Transverse colon (tissue), 4 donors: ENCODE results near the gene TP53I11.

Source experiments
- EP300 ChIP-seq: sonication (generic); formaldehyde crosslinking; IDR thresholded peaks from one replicate; pipeline ENCODE4 v1.6.1; 2017; ENCODE audit warnings: antibody characterized with exemption, low read depth
- POLR2AphosphoS5 ChIP-seq, 3 donors: sonication (generic); formaldehyde crosslinking; IDR thresholded peaks; one replicate each; pipeline ENCODE4 v1.6.1; 2016; ENCODE audit warnings: antibody characterized with exemption in 3 of 3
- TF ChIP-seq, protein P1 (sequence below), 5 experiments: fragments of 200-600 bp in 3 of 5; fragments of 450-650 bp in 2 of 5; sonication (generic) in 3 of 5; IDR thresholded peaks; 1 replicate in 2 of 5; 2 replicates in 3 of 5; pipeline ENCODE4 v1.5.1; 2016 to 2017; ENCODE audit warnings: antibody characterized with exemption in 5 of 5, inconsistent platforms in 3 of 5, mild to moderate bottlenecking in 2 of 5, moderate library complexity in 1 of 5

DNA sequence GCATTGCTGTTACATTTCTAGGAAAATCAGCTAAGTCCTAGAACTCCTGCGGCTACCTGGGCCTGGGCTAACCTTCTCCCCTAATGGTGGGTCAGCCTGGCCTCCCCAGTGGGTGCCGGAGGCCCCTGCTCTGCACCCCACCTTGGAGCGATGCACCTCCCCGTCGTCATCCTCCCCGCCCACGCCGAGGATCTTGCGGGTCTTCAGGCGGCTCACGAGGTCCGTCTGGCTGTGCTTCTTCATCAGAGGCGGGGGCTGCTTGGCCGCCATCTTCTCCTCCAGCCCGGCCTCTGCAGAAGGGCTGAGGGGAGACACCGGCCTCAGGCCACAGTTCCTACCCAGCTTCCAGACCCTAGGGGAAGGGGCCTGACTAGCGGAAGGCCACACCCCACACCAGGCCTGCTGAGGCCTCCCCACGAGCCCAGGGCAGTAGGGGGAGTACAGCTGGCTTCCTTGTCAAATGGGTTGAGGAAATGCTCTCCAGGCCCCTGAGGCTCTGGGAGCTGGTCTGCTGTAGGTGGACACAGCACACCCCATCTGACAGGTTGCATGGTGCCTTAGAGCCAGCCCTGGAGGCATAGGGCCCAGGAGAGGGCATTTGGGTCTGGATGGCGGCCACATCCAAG lies 12.5 kb downstream of the TP53I11 start:
- TF ChIP-seq, protein P1, sequence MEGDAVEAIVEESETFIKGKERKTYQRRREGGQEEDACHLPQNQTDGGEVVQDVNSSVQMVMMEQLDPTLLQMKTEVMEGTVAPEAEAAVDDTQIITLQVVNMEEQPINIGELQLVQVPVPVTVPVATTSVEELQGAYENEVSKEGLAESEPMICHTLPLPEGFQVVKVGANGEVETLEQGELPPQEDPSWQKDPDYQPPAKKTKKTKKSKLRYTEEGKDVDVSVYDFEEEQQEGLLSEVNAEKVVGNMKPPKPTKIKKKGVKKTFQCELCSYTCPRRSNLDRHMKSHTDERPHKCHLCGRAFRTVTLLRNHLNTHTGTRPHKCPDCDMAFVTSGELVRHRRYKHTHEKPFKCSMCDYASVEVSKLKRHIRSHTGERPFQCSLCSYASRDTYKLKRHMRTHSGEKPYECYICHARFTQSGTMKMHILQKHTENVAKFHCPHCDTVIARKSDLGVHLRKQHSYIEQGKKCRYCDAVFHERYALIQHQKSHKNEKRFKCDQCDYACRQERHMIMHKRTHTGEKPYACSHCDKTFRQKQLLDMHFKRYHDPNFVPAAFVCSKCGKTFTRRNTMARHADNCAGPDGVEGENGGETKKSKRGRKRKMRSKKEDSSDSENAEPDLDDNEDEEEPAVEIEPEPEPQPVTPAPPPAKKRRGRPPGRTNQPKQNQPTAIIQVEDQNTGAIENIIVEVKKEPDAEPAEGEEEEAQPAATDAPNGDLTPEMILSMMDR (IDR thresholded peaks at IDR 0.05), result no peak
- TF ChIP-seq POLR2AphosphoS5 (IDR thresholded peaks at IDR 0.05) (no peak), EP300 (no peak)
